ENCODE measurements around the gene NBPF4.
"Not testable (repeated sequence)": the region's sequence is repeated elsewhere in the genome, so short reads cannot be mapped to it uniquely, and the experiment has no call there.

Gene NBPF4

GRCh38 chr1:108211014-108211413 is 32.9 kb downstream of the NBPF4 start:
- no peak for FAIRE-seq

GRCh38 chr1:108209456-108210108 is 34.3 kb downstream of the NBPF4 start:
- FAIRE-seq: no peak

- no peak for FAIRE-seq
Observed at GRCh38 chr1:108208724-108209446, 35.0 kb downstream of the NBPF4 start.

GRCh38 chr1:108203582-108203981 is 40.3 kb downstream of the NBPF4 start:
- FAIRE-seq: not testable (repeated sequence)

- no peak for FAIRE-seq
Observed at GRCh38 chr1:108201687-108202086, 42.2 kb downstream of the NBPF4 start.

- no peak for FAIRE-seq
Observed at GRCh38 chr1:108200687-108201051, 43.2 kb downstream of the NBPF4 start.

GRCh38 chr1:108199781-108200686 is 43.8 kb downstream of the NBPF4 start, which contains the start of gene SLC25A24:
SLC25A24 (minus strand) TSS chr1:108200343; CDS start chr1:108200138, 205 bp downstream.
- no peak for FAIRE-seq

GRCh38 chr1:108199201-108199691 is 44.6 kb downstream of the NBPF4 start:
- FAIRE-seq: no peak

- no peak for FAIRE-seq
Observed at GRCh38 chr1:108194051-108194450, 49.8 kb downstream of the NBPF4 start.

- FAIRE-seq: no peak
Observed at GRCh38 chr1:108193333-108193732, 50.5 kb downstream of the NBPF4 start.

GRCh38 chr1:108192581-108192980 is 51.3 kb downstream of the NBPF4 start:
- no peak for FAIRE-seq

- FAIRE-seq: no peak
Observed at GRCh38 chr1:108190686-108191416, 53.0 kb downstream of the NBPF4 start.

- FAIRE-seq: no peak
Observed at GRCh38 chr1:108190001-108190634, 53.8 kb downstream of the NBPF4 start.

- no peak for FAIRE-seq
Observed at GRCh38 chr1:108188801-108189200, 55.1 kb downstream of the NBPF4 start.

GRCh38 chr1:108182959-108183700 is 60.7 kb downstream of the NBPF4 start:
- no peak for FAIRE-seq

GRCh38 chr1:108179018-108179417 is 64.9 kb downstream of the NBPF4 start:
- no peak for FAIRE-seq
